SK-N-SH treated with all-trans-retinoic acid at 6 μM for 48 hours (cell line): Measurements from ENCODE around the gene DNAJC10.

ENCODE experiments used
- PPARA ChIP-seq: fragments of 250-450 bp; sonication (Bioruptor Pico); IDR thresholded peaks from 2 replicates; pipeline ENCODE4 v1.5.0; 2020; ENCODE audit warnings: mild to moderate bottlenecking, borderline replicate concordance
- ZC3H10 ChIP-seq: fragments of 250-450 bp; sonication (Bioruptor Pico); IDR thresholded peaks from 2 replicates; pipeline ENCODE4 v1.5.1; 2021; ENCODE audit warnings: mild to moderate bottlenecking, moderate library complexity

- no peak for TF ChIP-seq ZC3H10 (CRISPR knock-in tag)
- TF ChIP-seq PPARA (CRISPR knock-in tag): no peak
Observed at GRCh38 chr2:182729710-182730339, 13.8 kb downstream of the DNAJC10 start.
